ENCODE results near the gene MACROD2.

The MACROD2 gene

GRCh38 chr20:15550116-15550870 is 1555.0 kb downstream of the MACROD2 start:
- Histone ChIP-seq H3K9me3 (peaks cover 37% of the 10 kb centered on the region), H3K36me3 (no peaks in the 10 kb centered on the region), H3K27ac (no peak overlapping the region), H3K4me3 (no peak overlapping the region), H3K4me1 (no peaks in the 10 kb centered on the region), H3K27me3 (no peaks in the 10 kb centered on the region), H4K20me1 (no peaks in the 10 kb centered on the region), H3K9ac (no peak overlapping the region), H3K4me2 (no peak overlapping the region)
- no peak for TF ChIP-seq Cebpa-rat (IDR thresholded peaks at IDR 0.05)

- Histone ChIP-seq H3K36me3 (no peaks in the 10 kb centered on the region), H3K9ac (no peak overlapping the region), H3K9me3 (peaks cover 36% of the 10 kb centered on the region), H3K4me3 (no peak overlapping the region), H3K4me1 (peaks cover 2% of the 10 kb centered on the region; the same call in 1 of the 2 replicates), H4K20me1 (no peaks in the 10 kb centered on the region), H3K4me2 (no peak overlapping the region), H3K27ac (no peak overlapping the region), H3K27me3 (no peaks in the 10 kb centered on the region)
- TF ChIP-seq Cebpa-rat (IDR thresholded peaks at IDR 0.05) = no peak
These were observed 1560.6 kb downstream of the MACROD2 start for GRCh38 chr20:15555913-15556312.

- Histone ChIP-seq H3K36me3 (no peaks in the 10 kb centered on the region), H3K4me1 (peaks cover 4% of the 10 kb centered on the region; the same call in 1 of the 2 replicates), H3K27ac (no peak overlapping the region), H3K9ac (no peak overlapping the region), H3K9me3 (peaks cover 27% of the 10 kb centered on the region), H4K20me1 (no peaks in the 10 kb centered on the region), H3K4me3 (no peak overlapping the region), H3K27me3 (no peaks in the 10 kb centered on the region), H3K4me2 (no peak overlapping the region)
- TF ChIP-seq Cebpa-rat (IDR thresholded peaks at IDR 0.05) = no peak
These were observed 1561.6 kb downstream of the MACROD2 start for GRCh38 chr20:15556869-15557268.

- Histone ChIP-seq H3K4me2 (no peak overlapping the region), H3K36me3 (no peaks in the 10 kb centered on the region), H3K9ac (no peak overlapping the region), H3K27me3 (no peaks in the 10 kb centered on the region), H3K4me3 (no peak overlapping the region), H3K27ac (no peak overlapping the region), H4K20me1 (no peaks in the 10 kb centered on the region), H3K9me3 (0 out of 2 replicates have a peak, but pooled peaks cover 4% of the 10 kb centered on the region), H3K4me1 (peaks cover 20% of the 10 kb centered on the region)
- no peak for TF ChIP-seq Cebpa-rat (IDR thresholded peaks at IDR 0.05)
These were observed 1565.8 kb downstream of the MACROD2 start for GRCh38 chr20:15561070-15561569.

- no peak overlapping the region for H3K4me3 ChIP-seq
- H3K4me2 ChIP-seq = no peak overlapping the region
- H3K36me3 ChIP-seq = no peaks in the 10 kb centered on the region
- no peak overlapping the region for H3K9ac ChIP-seq
- H3K27ac ChIP-seq = no peak overlapping the region
- H3K4me1 ChIP-seq = peaks cover 20% of the 10 kb centered on the region
- TF ChIP-seq Cebpa-rat (IDR thresholded peaks at IDR 0.05) = no peak
- H4K20me1 ChIP-seq = no peaks in the 10 kb centered on the region
- no peaks in the 10 kb centered on the region for H3K27me3 ChIP-seq
- 0 out of 2 replicates have a peak, but pooled peaks cover 4% of the 10 kb centered on the region for H3K9me3 ChIP-seq
These were observed 1566.5 kb downstream of the MACROD2 start for GRCh38 chr20:15561707-15562404.

- H3K27ac ChIP-seq = no peak overlapping the region
- H3K4me2 ChIP-seq = no peak overlapping the region
- H3K9ac ChIP-seq = no peak overlapping the region
- 0 out of 2 replicates have a peak, but pooled peaks cover 4% of the 10 kb centered on the region for H3K9me3 ChIP-seq
- H3K4me1 ChIP-seq = peaks cover 35% of the 10 kb centered on the region
- no peaks in the 10 kb centered on the region for H3K36me3 ChIP-seq
- no peak overlapping the region for H3K4me3 ChIP-seq
- no peaks in the 10 kb centered on the region for H3K27me3 ChIP-seq
- TF ChIP-seq Cebpa-rat (IDR thresholded peaks at IDR 0.05) = no peak
- no peaks in the 10 kb centered on the region for H4K20me1 ChIP-seq
These were observed 1568.5 kb downstream of the MACROD2 start for GRCh38 chr20:15563836-15564235.

- H3K27ac ChIP-seq = no peak overlapping the region
- H3K9ac ChIP-seq = no peak overlapping the region
- no peaks in the 10 kb centered on the region for H3K9me3 ChIP-seq
- H4K20me1 ChIP-seq = no peaks in the 10 kb centered on the region
- no peaks in the 10 kb centered on the region for H3K36me3 ChIP-seq
- H3K27me3 ChIP-seq = no peaks in the 10 kb centered on the region
- H3K4me2 ChIP-seq = peak overlapping the region; percentile 39
- H3K4me3 ChIP-seq = no peak overlapping the region
- TF ChIP-seq Cebpa-rat (IDR thresholded peaks at IDR 0.05) = no peak
- peaks cover 42% of the 10 kb centered on the region for H3K4me1 ChIP-seq
These were observed 1569.7 kb downstream of the MACROD2 start for GRCh38 chr20:15564981-15565380.

GRCh38 chr20:15565786-15566185 is 1570.5 kb downstream of the MACROD2 start:
- no peaks in the 10 kb centered on the region for H4K20me1 ChIP-seq
- H3K27ac ChIP-seq = no peak overlapping the region
- H3K4me1 ChIP-seq = peaks cover 42% of the 10 kb centered on the region
- H3K9me3 ChIP-seq = no peaks in the 10 kb centered on the region
- no peak for TF ChIP-seq Cebpa-rat (IDR thresholded peaks at IDR 0.05)
- H3K4me2 ChIP-seq = no peak overlapping the region
- no peaks in the 10 kb centered on the region for H3K36me3 ChIP-seq
- H3K9ac ChIP-seq = no peak overlapping the region
- no peak overlapping the region for H3K4me3 ChIP-seq
- H3K27me3 ChIP-seq = no peaks in the 10 kb centered on the region

- no peak for TF ChIP-seq Cebpa-rat (IDR thresholded peaks at IDR 0.05)
- no peak overlapping the region for H3K27ac ChIP-seq
- no peak overlapping the region for H3K9ac ChIP-seq
- H3K9me3 ChIP-seq = no peaks in the 10 kb centered on the region
- no peak overlapping the region for H3K4me3 ChIP-seq
- no peaks in the 10 kb centered on the region for H3K36me3 ChIP-seq
- H3K27me3 ChIP-seq = no peaks in the 10 kb centered on the region
- no peaks in the 10 kb centered on the region for H4K20me1 ChIP-seq
- H3K4me1 ChIP-seq = peaks cover 38% of the 10 kb centered on the region
- no peak overlapping the region for H3K4me2 ChIP-seq
These were observed 1571.9 kb downstream of the MACROD2 start for GRCh38 chr20:15567219-15567618.

- no peak overlapping the region for H3K4me2 ChIP-seq
- peaks cover 31% of the 10 kb centered on the region for H3K4me1 ChIP-seq
- H3K9me3 ChIP-seq = no peaks in the 10 kb centered on the region
- no peaks in the 10 kb centered on the region for H4K20me1 ChIP-seq
- no peak overlapping the region for H3K27ac ChIP-seq
- H3K9ac ChIP-seq = no peak overlapping the region
- H3K4me3 ChIP-seq = no peak overlapping the region
- TF ChIP-seq Cebpa-rat (IDR thresholded peaks at IDR 0.05) = no peak
- no peaks in the 10 kb centered on the region for H3K36me3 ChIP-seq
- H3K27me3 ChIP-seq = no peaks in the 10 kb centered on the region
These were observed 1574.8 kb downstream of the MACROD2 start for GRCh38 chr20:15570156-15570555.

Measured in BLaER1 (cell line).